Vagina (tissue), 2 donors: ENCODE results near the gene NFYC.

Experiments
- POLR2A ChIP-seq, 2 donors: fragments of 450-650 bp; IDR thresholded peaks; one replicate each; pipeline ENCODE4 v1.6.1; 2017; ENCODE audit warnings: antibody characterized with exemption in 2 of 2, mild to moderate bottlenecking in 2 of 2, moderate library complexity in 2 of 2
- TF ChIP-seq, protein P1 (sequence below), 3 experiments: fragments of 450-650 bp in 2 of 3; fragments of 200-600 bp in 1 of 3; sonication (generic) in 1 of 3; IDR thresholded peaks; one replicate each; pipeline ENCODE4 v1.5.1; 2017 to 2019; ENCODE audit warnings: antibody characterized with exemption in 3 of 3, mild to moderate bottlenecking in 2 of 3, moderate library complexity in 2 of 3

DNA sequence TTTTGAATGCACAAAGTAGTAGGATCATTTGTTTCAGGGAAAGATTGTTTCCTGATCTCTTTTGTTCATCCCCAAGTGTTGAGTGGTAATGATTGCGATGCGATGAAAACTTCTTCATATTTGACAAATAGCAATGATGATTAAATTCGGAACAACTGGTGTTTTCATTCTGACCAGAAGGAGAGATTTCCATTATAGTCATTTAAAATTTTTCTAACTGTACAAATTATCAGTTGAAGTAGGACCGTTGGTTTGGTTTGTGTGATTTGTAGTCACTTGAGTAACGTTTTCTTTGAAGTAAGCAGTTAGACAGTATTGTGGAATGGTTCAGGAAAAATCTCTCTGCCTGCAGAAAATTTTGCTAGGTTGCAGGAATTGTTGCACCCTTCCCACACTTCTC is 5.9 kb downstream of the NFYC start:
- TF ChIP-seq POLR2A (IDR thresholded peaks at IDR 0.05) = no peak
- TF ChIP-seq, protein P1, sequence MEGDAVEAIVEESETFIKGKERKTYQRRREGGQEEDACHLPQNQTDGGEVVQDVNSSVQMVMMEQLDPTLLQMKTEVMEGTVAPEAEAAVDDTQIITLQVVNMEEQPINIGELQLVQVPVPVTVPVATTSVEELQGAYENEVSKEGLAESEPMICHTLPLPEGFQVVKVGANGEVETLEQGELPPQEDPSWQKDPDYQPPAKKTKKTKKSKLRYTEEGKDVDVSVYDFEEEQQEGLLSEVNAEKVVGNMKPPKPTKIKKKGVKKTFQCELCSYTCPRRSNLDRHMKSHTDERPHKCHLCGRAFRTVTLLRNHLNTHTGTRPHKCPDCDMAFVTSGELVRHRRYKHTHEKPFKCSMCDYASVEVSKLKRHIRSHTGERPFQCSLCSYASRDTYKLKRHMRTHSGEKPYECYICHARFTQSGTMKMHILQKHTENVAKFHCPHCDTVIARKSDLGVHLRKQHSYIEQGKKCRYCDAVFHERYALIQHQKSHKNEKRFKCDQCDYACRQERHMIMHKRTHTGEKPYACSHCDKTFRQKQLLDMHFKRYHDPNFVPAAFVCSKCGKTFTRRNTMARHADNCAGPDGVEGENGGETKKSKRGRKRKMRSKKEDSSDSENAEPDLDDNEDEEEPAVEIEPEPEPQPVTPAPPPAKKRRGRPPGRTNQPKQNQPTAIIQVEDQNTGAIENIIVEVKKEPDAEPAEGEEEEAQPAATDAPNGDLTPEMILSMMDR (IDR thresholded peaks at IDR 0.05) = no peak
